Stimulated activated CD4-positive, alpha-beta T cell treated with anti-CD3 and anti-CD28 coated beads, Interleukin-2, amount 100 ng/mL, for 48 hours (primary cell): ENCODE results near the gene SCLT1.
"Not testable (repeated sequence)": the region's sequence is repeated elsewhere in the genome, so short reads cannot be mapped to it uniquely, and the experiment has no call there.

Source experiments
- DNase-seq, 2 donors: peaks; one replicate each; pipeline ENCODE4 v3.0.0-alpha.2; 2020

Gene SCLT1

GRCh38 chr4:129069537-129069936, 23.8 kb downstream of the SCLT1 start:
- DNase-seq, result not testable (repeated sequence)

- DNase-seq, result no peak
Measured at GRCh38 chr4:129064717-129065116, 28.6 kb downstream of the SCLT1 start.

GRCh38 chr4:129063640-129064039, 29.7 kb downstream of the SCLT1 start:
- DNase-seq, result no peak

- DNase-seq, result no peak
Measured at GRCh38 chr4:129062580-129062979, 30.8 kb downstream of the SCLT1 start.

GRCh38 chr4:129059028-129059427, 34.3 kb downstream of the SCLT1 start:
- no peak for DNase-seq

- DNase-seq, result no peak
Measured at GRCh38 chr4:129046055-129046959, 47.0 kb downstream of the SCLT1 start.

- DNase-seq, result no peak
Measured at GRCh38 chr4:129043523-129043922, 49.8 kb downstream of the SCLT1 start.

- no peak for DNase-seq
Measured at GRCh38 chr4:129040471-129040870, 52.9 kb downstream of the SCLT1 start.

- no peak for DNase-seq
Measured at GRCh38 chr4:129037093-129037492, 56.2 kb downstream of the SCLT1 start.

GRCh38 chr4:129014566-129015509, 78.5 kb downstream of the SCLT1 start:
- DNase-seq, result no peak

GRCh38 chr4:129008096-129008495, 85.2 kb downstream of the SCLT1 start:
- DNase-seq, result no peak

- DNase-seq, result no peak
Measured at GRCh38 chr4:128986908-128987307, 106.4 kb downstream of the SCLT1 start.

- DNase-seq, result no peak
Measured at GRCh38 chr4:128986019-128986418, 107.3 kb downstream of the SCLT1 start.

GRCh38 chr4:128983771-128984485, 109.4 kb downstream of the SCLT1 start:
- no peak for DNase-seq

- no peak for DNase-seq
Measured at GRCh38 chr4:128981377-128981776, 112.0 kb downstream of the SCLT1 start.

- DNase-seq, result no peak
Measured at GRCh38 chr4:128980816-128981326, 112.5 kb downstream of the SCLT1 start.

- no peak for DNase-seq
Measured at GRCh38 chr4:128979934-128980333, 113.4 kb downstream of the SCLT1 start.

GRCh38 chr4:128978985-128979384, 114.4 kb downstream of the SCLT1 start:
- DNase-seq, result no peak

GRCh38 chr4:128974136-128974581, 119.2 kb downstream of the SCLT1 start:
- no peak for DNase-seq

- DNase-seq, result no peak
Measured at GRCh38 chr4:128973384-128973783, 120.0 kb downstream of the SCLT1 start.

- DNase-seq, result no peak
Measured at GRCh38 chr4:128961405-128961804, 131.9 kb downstream of the SCLT1 start.

- no peak for DNase-seq
Measured at GRCh38 chr4:128958194-128958593, 135.1 kb downstream of the SCLT1 start.

GRCh38 chr4:128957459-128957858, 135.9 kb downstream of the SCLT1 start:
- no peak for DNase-seq
